Ishikawa (cell line): ENCODE measurements around the gene SERINC5.

Source experiments
- CEBPB ChIP-seq: IDR thresholded peaks from 2 replicates; pipeline ENCODE4 v1.6.1; 2012
- CREB1 ChIP-seq: IDR thresholded peaks from 2 replicates; pipeline ENCODE4 v1.6.1; 2012; ENCODE audit warnings: low read depth
- EGR1 ChIP-seq: IDR thresholded peaks from 2 replicates; pipeline ENCODE4 v1.6.1; 2012
- EP300 ChIP-seq: IDR thresholded peaks from 2 replicates; pipeline ENCODE4 v1.6.1; 2012; ENCODE audit warnings: borderline replicate concordance
- FOXM1 ChIP-seq: IDR thresholded peaks from 2 replicates; pipeline ENCODE4 v1.6.1; 2012; ENCODE audit warnings: low read depth, borderline replicate concordance
- NFIC ChIP-seq: IDR thresholded peaks from 2 replicates; pipeline ENCODE4 v1.6.1; 2012
- RAD21 ChIP-seq: IDR thresholded peaks from 2 replicates; pipeline ENCODE4 v1.6.1; 2012; ENCODE audit warnings: low read depth
- TAF1 ChIP-seq: IDR thresholded peaks from 2 replicates; pipeline ENCODE4 v1.6.1; 2012; ENCODE audit warnings: low read depth, mild to moderate bottlenecking
- TCF12 ChIP-seq: IDR thresholded peaks from 2 replicates; pipeline ENCODE4 v1.6.1; 2012; ENCODE audit warnings: low read depth
- YY1 ChIP-seq: IDR thresholded peaks from 2 replicates; pipeline ENCODE4 v1.6.1; 2012; ENCODE audit warnings: low read depth
- ZBTB7A ChIP-seq: IDR thresholded peaks from 2 replicates; pipeline ENCODE4 v1.6.1; 2012; ENCODE audit warnings: low read depth
- TF ChIP-seq, protein P1 (sequence below): IDR thresholded peaks from 2 replicates; pipeline ENCODE4 v1.6.1; 2012; ENCODE audit warnings: low read depth, mild to moderate bottlenecking
- TF ChIP-seq, protein P2 (sequence below): IDR thresholded peaks from 2 replicates; pipeline ENCODE4 v1.6.1; 2012
- TF ChIP-seq, protein P3 (sequence below): IDR thresholded peaks from 2 replicates; pipeline ENCODE4 v1.6.1; 2012

DNA sequence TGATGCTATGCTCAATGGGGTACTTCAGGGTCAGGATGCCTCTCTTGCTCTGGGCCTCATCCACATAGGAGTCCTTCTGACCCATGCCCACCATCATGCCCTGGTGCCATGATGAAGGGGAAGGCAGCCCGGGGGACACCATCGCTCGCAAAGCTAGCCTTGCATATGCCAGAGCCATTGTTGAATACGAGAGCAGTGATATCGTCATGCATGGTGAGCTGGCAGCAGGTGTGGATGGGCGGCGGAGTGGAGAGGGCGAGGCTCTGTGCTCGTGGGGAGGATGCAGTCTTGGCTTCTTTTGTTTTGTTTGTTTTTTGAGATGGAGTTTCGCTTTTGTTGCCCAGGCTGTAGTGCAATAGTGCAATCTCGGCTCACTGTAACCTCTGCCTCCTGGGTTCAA lies 46.8 kb upstream of the SERINC5 start:
- TF ChIP-seq EGR1: no peak
- no peak for TF ChIP-seq YY1
- TF ChIP-seq, protein P1, sequence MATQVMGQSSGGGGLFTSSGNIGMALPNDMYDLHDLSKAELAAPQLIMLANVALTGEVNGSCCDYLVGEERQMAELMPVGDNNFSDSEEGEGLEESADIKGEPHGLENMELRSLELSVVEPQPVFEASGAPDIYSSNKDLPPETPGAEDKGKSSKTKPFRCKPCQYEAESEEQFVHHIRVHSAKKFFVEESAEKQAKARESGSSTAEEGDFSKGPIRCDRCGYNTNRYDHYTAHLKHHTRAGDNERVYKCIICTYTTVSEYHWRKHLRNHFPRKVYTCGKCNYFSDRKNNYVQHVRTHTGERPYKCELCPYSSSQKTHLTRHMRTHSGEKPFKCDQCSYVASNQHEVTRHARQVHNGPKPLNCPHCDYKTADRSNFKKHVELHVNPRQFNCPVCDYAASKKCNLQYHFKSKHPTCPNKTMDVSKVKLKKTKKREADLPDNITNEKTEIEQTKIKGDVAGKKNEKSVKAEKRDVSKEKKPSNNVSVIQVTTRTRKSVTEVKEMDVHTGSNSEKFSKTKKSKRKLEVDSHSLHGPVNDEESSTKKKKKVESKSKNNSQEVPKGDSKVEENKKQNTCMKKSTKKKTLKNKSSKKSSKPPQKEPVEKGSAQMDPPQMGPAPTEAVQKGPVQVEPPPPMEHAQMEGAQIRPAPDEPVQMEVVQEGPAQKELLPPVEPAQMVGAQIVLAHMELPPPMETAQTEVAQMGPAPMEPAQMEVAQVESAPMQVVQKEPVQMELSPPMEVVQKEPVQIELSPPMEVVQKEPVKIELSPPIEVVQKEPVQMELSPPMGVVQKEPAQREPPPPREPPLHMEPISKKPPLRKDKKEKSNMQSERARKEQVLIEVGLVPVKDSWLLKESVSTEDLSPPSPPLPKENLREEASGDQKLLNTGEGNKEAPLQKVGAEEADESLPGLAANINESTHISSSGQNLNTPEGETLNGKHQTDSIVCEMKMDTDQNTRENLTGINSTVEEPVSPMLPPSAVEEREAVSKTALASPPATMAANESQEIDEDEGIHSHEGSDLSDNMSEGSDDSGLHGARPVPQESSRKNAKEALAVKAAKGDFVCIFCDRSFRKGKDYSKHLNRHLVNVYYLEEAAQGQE: no peak
- TF ChIP-seq, protein P2, sequence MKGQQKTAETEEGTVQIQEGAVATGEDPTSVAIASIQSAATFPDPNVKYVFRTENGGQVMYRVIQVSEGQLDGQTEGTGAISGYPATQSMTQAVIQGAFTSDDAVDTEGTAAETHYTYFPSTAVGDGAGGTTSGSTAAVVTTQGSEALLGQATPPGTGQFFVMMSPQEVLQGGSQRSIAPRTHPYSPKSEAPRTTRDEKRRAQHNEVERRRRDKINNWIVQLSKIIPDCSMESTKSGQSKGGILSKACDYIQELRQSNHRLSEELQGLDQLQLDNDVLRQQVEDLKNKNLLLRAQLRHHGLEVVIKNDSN: no peak
- TF ChIP-seq NFIC: no peak
- no peak for TF ChIP-seq TCF12
- no peak for TF ChIP-seq EP300
- TF ChIP-seq FOXM1: no peak
- no peak for TF ChIP-seq CEBPB
- TF ChIP-seq RAD21: no peak
- no peak for TF ChIP-seq CREB1
- TF ChIP-seq, protein P3, sequence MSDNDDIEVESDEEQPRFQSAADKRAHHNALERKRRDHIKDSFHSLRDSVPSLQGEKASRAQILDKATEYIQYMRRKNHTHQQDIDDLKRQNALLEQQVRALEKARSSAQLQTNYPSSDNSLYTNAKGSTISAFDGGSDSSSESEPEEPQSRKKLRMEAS: no peak
- no peak for TF ChIP-seq ZBTB7A
- TF ChIP-seq TAF1: no peak
